ENCODE measurements around the gene IFNE. TPM values are rescaled to one million over a fixed set of nuclear protein-coding genes. Genes with fewer than 3 reads are reported as not detected.
"Not testable (repeated sequence)": the region's sequence is repeated elsewhere in the genome, so short reads cannot be mapped to it uniquely, and the experiment has no call there.

The IFNE gene
- total RNA-seq, 1 donor from 2014 or later: not detected

DNA sequence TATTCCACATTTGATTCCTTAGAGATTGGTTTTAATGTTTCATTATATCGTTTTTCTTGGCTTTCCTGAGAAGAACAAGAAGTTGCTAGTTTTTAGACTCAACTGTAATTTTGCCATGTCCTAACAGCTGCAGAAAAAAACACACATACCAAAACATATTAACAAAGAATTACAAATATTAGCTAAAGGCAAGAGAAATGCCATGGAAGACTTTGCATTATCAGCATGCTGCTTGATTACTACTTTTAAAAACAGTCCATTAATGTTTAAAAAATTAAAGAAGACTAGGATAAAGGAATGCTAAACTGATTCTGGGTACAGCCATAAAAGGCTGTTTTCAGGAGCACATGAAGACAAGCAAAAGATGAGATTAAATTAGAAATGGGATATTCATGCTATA is 20.5 kb upstream of the IFNE start:
- no peak for ATAC-seq
- DNase-seq (ENCODE audit: low spot score): no peak

DNA sequence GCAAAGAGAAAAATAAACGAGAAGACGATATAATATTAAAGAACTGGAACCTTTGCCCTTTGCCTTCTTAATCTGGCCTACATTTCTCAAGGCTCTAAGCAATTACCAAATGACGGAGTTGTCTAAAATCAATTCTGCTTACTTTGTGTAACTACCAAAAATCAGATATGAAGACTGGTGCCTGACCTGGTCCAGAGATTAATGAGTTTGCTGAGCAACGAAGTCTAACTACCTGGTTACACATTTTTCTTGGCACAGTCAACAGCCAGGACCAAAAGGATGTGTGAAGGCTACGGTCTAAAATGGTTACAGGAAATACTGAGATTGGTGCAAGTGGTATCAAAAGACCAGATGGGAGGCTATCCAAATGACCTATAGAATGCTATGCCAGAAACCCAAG is 17.8 kb upstream of the IFNE start:
- DNase-seq (ENCODE audit: low spot score): no peak
- no peak for ATAC-seq

DNA sequence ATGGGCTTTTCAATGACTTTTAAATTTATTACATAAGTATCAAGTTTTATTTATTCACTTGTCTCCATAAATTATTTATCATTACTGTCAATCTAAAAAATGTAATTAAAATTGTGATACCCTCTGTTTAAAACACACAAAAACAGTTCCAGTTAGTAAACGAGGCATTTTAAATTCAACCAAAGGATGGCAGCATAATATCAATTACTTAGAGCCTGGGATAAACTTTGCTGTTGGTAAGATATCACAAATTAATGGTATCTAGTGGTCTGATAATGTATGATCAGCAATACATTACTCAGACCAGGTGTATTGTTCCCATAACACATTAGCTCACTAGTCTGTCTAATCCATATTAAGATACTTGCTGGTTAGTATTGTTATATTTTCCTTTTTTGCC is 9.6 kb upstream of the IFNE start:
- DNase-seq (ENCODE audit: low spot score) (no peak), ATAC-seq (no peak)

DNA sequence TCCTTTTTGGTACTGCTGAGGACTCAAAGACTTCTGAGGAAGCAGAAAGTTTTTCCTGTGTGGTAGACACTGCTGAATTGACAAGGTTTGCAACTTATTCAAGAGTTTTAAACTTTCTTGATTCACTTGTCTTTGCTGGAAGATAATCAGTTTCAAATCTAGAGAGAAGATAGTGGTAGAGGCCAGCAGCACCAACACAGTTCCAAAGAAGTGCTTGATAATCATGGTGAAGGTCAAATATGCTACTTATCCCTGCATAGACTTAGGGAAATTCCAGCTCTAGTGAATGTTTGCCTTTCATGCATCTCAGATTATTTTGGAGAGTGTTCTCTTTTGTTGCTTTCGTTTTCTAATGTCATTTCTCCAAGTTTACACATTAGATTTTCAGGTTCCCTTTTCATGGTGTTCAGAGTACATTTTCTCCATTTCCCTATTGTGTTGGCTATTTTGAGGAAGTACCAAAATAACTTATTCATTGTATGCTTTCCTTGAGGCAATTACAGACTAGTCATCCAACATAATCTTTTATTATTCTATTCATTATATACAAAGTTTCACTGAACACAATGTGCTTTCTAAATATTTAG is 550 bp downstream of the IFNE start:
- no peak for DNase-seq (ENCODE audit: low spot score)
- ATAC-seq: no peak

DNA sequence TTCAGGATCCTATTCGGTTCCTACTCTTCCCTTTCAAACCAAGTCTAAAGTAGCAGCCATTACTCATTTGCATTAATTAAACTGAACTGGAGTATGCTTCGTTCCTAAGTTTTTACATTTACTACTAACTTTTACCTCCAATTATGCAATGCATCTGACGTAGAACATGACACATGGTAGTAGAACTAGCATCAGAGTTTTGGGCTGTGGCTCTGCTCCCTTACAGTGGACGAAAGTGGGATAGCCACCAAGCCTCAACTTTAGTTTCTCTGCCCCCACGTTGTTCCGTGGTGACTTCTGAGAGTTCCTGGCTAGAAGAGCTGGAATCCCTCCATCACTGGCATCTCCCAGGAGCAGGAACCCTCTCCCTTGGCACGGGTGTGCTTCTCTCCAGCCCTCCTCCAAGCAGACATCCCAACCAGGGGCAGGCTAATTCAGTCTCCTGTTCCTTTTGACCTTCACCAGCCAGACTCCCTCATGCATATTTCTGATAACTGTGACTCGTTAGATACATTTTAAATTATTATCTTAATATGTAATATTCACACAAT is 2.9 kb downstream of the IFNE start:
- ATAC-seq: no peak
- no peak for DNase-seq (ENCODE audit: low spot score)

DNA sequence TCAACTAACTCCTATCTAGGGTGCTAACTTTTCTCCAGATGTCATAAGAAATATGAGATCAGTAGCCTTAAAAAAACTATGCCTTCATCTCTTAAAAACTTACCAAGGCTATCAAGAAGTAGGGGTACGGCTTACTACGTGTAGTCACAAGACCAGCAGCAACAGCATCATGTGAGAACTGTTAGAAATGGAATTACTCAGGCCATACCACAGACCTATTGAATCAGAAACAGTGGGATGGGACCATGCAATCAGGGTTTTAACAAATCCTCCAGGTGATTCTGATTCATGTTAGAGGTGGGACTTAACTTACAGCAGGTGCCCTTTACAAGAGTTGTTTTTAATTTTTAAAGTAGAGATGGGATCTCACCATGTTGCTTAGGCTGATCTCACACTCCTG is 4.6 kb downstream of the IFNE start:
- no peak for ATAC-seq
- DNase-seq (ENCODE audit: low spot score): no peak

DNA sequence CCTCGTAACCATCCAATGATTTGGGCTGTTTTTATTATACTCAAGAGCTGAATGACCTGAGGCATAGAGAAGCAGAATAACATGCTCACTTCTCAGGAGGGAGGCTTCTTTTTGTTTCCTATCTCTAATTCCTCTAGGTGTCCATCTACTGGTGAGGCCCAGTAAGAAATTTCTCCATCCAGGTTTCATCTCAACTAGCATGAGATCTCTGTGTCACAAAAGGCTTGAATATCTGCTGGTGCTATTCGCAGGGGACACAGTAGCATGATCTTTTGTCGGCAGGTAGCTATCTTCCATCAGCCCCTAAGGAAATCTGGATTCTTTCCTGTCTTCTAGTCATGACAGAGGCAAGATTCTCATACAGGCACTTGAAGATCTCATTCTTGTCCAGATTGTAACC is 8.9 kb downstream of the IFNE start:
- no peak for DNase-seq (ENCODE audit: low spot score)
- no peak for ATAC-seq

DNA sequence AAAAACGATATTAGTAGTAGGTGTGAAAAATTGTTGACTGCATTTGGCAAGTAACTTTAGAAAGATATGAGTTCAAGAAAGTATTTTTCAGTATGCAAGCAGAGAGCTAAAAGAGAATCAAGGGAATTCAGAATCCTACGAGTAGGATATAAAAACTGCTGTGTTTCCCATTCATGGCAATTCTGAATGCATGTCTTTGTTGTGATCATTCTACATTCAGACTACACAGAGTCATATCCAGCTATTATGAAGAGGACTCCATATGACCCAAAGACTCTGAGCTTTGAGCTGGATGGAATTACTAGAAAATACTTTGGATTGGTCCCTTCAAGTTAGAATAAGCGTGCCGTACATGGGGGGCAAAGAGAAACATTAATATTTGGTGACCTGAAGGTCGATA is 12.0 kb downstream of the IFNE start:
- ATAC-seq (no peak), DNase-seq (ENCODE audit: low spot score) (no peak)

DNA sequence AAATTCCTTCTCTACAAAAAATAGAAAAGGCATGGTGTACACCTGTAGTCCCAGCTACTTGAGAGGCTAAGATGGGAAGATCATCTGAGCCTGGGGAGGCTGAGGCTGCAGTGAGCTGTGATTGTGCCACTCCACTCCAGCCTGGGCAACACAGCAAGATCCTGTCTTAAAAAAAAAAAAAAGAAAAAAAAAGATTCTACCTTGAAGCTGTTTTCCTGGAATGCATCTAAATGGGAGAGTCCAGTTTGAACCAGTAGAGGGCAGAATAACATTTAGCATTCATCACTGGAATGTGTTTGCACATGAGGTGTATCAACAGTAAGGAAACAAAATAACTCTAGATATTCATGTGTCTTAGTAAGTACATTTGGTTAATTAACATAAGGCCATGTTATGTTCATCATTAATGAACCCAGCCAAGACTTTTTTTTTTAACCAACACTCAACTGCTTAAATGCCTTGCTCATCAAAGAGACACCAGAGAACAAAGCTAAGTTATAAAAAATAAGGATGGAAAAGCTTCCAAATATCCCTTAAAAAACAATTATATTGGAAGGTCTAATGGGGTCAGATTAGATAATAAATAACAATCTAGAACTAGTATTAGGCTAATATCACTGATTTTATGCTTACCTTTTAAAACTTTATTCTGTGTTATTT is 16.1 kb downstream of the IFNE start:
- ATAC-seq: peak; percentile 80
- DNase-seq (ENCODE audit: low spot score): no peak

DNA sequence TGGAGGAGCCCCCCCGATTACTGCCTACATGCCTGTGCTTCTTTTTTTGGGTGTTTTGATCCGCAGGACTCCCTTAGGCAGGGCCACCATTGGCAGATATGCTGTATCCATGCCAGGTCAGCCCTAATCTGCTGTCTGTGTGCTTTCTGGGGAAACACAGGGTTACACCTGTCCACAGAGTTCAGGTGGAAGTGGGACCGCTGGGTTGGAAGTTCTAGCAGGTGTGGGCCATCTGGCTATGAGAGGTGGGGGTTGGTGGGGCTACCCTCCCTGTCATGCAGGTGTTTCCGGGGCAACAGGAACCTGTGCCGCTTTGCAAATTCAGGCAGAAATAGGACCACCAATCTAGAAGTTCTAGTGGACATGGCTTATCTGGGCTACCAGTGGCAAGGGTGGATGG is 17.0 kb downstream of the IFNE start:
- ATAC-seq: no peak
- no peak for DNase-seq (ENCODE audit: low spot score)

DNA sequence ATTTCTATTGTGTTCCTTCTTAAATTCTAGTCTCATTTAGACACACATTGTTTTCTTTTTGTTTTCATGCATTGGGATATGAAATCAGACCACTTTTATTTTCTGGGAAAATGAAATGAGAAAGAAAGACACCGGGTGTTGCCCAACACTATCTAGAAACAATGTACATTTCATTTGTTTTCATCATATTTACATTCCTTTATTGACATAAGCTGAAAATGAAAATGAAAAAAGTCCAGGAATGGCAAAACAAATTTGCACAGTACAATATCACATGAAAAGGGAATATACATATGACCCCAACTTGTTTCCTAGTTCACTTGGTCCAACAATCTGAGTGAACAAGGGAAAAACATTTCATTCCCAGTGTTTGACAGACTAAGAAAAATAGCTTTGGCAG is 20.7 kb downstream of the IFNE start:
- ATAC-seq (no peak), DNase-seq (ENCODE audit: low spot score) (no peak)

DNA sequence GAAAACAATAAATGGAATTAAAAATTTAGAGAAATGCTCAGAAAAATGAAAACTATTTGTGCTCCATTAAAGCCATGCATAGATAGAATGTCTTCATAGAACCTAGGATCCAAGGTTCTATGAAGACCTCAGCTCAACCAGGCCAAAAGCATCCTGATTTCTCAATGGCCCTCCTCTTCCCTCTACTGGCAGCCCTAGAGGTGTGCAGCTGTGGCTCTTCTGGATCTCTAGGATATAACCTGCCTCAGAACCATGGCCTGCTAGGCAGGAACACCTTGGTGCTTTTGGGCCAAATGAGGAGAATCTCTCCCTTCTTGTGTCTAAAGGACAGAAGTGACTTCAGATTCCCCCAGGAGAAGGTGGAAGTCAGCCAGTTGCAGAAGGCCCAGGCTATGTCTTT is 26.8 kb downstream of the IFNE start:
- ATAC-seq: peak; percentile 85
- no peak for DNase-seq (ENCODE audit: low spot score)

DNA sequence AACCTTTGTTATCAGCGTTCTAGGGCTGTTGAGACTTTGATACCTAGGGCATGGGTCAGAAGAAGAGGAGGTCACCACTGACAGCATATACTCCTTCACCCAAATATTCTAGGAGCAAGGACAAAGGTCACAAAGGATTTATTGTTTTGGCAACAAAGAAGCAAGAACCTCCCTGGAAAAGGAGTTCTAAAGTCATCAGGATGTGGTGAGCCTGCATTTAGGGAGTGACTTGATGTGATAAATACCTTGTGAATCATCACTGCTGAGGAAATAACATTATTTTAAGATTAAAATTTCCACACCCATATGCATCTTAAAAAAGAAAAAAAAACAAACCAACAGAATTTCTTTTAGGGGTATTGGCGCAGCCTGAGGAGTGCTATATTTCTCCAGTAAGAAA is 28.0 kb downstream of the IFNE start:
- ATAC-seq (no peak), DNase-seq (ENCODE audit: low spot score) (no peak)

DNA sequence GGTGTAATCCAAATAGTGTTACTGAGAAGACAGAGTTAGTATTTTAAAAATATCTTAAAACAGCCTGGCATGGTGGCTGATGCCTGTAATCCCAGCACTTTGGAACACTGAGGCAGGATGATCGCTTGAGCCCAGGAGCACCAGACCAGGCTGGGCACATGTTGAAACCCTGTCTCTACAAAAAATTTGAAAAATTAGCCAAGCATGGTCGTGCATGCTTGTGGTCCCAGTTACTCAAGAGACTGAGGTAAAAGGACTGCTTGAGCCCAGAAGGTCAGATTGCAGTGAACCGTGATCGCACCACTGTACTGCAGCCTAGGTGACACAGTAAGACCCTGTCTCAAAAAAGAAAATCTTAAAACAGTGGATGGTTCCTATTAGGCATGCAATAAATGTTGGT is 29.4 kb downstream of the IFNE start:
- no peak for DNase-seq (ENCODE audit: low spot score)
- ATAC-seq: no peak

DNA sequence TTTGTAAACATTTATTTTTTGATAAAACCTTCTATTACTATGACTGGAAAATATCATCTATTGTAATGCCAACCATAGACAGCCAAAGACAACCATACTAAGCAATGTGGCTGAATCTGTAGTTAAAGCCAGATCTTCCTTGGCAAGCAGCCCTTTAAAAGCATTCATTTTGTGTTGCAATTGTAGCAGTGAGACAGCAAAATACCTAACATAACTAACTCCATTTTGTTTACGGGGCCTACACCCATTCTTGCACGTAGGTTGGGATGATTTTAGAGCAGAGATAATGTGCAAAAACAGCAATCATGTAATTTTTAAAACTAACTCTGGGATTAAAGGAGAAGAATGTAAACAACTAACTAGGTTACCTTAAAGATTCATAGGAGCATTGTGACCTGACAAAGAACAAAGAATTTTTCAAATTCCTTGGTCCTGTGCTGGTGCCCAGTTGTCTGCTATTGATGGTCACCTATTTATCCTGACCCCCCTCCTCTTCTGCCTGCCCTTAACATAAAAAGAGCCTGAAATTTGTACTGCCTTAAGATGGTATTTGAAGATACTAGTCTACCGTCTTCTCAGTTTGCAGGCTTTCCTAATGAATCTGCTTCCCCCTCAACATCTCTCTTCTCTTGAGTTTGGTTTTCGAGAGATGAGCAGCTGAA is 31.2 kb downstream of the IFNE start:
- ATAC-seq (no peak), DNase-seq (ENCODE audit: low spot score) (no peak)

DNA sequence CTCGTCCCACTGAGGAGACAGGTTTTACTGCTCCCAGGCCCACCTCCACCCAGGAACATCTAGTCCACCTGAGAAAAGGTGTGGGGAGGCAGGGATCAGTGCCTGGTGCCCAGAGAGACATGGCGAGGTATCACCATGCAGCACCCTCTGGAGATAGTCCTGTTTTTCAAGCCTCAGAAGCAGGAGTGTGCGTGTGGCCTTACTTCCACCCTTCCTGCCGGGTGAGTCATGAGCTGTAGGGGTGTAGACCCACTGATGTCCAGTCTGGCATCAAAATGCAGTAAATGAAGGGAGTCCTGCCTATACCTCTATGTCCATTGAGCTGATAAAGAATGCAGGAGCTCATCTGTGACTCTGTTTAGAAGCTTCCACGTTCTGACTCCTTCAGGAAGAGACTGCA is 32.8 kb downstream of the IFNE start:
- ATAC-seq; DNase-seq (ENCODE audit: low spot score): not testable (repeated sequence)

DNA sequence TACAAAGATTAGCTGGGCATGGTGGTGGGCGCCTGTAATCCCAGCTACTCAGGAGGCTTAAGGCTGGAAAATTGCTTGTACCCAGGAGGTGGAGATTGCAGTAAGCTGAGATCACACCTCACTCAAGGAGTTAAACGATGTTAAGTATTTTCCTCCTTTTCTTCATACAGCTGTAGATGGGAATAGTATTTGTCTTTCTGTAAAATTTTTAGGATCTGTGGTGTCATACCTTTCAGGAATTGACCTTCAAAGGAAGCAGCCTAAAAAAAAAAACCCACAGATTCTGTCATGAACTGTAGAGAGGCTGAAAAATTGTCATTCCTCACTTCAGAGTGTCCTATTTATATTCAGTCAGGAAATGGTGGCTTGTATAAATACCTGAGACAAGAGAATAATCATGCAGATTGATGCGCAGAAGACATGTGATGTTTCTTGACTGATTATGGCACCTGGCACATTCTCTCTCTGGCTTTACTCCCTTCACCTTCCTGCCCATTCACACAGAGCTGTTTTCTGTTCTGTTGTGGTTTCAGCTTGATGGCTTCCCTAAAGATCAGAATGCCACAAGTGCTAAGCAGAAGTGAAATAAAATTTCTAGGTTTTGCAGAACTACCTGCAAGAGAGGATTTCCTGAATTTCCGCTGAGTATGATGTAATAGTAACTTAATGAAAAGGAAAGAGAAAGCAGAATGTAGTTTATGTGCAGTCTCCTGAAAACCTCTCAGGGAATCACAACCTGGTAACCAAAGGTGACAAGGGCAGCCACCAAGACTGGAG is 38.1 kb downstream of the IFNE start:
- ATAC-seq: no peak
- DNase-seq (ENCODE audit: low spot score): no peak

DNA sequence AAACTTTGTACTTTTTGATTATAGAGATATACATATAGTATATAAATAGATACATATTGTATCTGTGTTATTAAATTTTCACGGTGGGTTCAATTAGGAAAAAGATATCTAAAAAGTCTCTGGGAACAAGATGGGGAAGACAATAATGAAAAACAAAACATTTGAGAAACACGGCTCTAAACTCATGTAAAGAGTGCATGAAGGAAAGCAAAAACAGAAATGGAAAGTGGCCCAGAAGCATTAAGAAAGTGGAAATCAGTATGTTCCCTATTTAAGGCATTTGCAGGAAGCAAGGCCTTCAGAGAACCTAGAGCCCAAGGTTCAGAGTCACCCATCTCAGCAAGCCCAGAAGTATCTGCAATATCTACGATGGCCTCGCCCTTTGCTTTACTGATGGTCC is 42.0 kb downstream of the IFNE start, which contains the start of gene IFNA1:
IFNA1 (plus strand) TSS at position 301 of the 400 bp plus-strand sequence; CDS start at position 370, 69 bp downstream.
- ATAC-seq (no peak), DNase-seq (ENCODE audit: low spot score) (no peak)

DNA sequence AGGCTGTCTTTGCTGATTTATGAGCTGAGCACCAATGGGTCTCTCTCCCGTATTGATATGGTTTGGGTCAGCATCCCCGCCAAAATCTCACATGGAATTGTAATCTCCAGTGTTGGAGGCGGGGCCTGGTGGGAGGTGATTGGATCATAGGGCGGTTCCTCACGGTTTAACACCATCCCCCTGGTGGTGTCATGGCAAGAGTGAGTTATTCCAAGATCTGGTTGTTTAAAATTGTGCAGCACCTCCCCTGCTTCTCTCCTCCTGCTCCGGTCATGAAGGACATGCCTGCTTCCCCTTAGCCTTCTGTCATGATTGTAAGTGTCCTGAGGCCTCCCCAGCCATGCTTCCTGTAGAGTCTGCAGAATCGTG is 47.1 kb downstream of the IFNE start:
- ATAC-seq; DNase-seq (ENCODE audit: low spot score): not testable (repeated sequence)

DNA sequence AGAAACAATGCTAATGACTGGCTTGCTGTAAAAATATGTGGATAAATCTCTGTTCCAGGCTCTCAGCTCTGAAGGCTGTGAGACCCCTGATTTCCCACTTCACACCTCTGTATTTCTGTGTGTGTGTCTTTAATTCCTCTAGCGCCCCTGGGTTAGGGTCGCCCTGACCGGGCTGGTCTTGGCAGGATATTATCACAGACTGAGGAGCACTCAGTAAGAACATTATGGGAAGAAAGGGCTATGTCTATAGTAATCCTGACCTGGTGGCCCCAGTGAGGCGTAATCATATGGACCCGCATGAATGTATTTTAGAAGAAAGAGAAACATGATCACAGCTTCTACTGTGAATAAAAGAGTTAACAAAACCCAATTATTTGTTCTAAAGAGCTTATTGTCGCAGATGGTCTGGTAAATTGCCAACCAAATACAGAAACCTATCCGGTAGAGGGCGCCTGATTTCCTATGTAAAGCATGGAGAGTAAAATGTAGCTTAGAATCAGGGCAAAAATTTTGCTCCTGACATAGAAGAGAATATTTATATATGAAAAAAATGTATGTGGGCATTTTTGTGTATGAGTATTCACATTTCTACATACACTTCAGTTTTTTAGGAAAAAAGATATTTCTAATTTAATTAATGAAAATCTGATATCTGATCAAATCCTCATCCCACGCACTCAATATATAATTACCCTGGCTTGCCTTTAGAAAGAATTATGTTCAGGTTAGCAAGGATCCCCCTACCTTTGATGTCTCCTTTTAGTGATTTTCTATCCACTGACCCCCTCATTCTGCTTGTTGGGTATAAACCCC is 47.7 kb downstream of the IFNE start:
- ATAC-seq (peak; percentile 58), DNase-seq (ENCODE audit: low spot score) (no peak)
